ENCODE results near the gene KRT17. TPM values are rescaled to one million over a fixed set of nuclear protein-coding genes. Genes with fewer than 3 reads are reported as not detected.

KRT17 gene
- total RNA-seq, 4 donors from 2014 or later = 0.70 to 12.6 TPM; not detected in 2

- Histone ChIP-seq H3K36me3 (no peaks in the 10 kb centered on the region), H3K9me3 (peaks cover 0 to 9% of the 10 kb centered on the region in 2 donors)
- intact Hi-C loops (cut with DNase I; ENCODE audit: low total_unique reads) = no loop called here
Measured at GRCh38 chr17:41602524-41602923, 21.9 kb downstream of the KRT17 start.

GRCh38 chr17:41600318-41600717 lies 24.1 kb downstream of the KRT17 start:
- intact Hi-C loops (cut with DNase I; ENCODE audit: low total_unique reads) = no loop called here
- Histone ChIP-seq H3K4me3 (no peak overlapping the region), H3K36me3 (no peaks in the 10 kb centered on the region), H3K9me3 (no peaks in the 10 kb centered on the region), H3K27ac (no peak overlapping the region), H3K27me3 (no peaks in the 10 kb centered on the region), H3K4me1 (no peaks in the 10 kb centered on the region)
- TF ChIP-seq POLR2A (IDR thresholded peaks at IDR 0.05) (no peak), CTCF (IDR thresholded peaks at IDR 0.05) (no peak)
- DNase-seq = no peak

More at GRCh38 chr17:41602524-41602923, 21.9 kb downstream of the KRT17 start:
- Histone ChIP-seq H3K4me3 (no peak overlapping the region), H3K27me3 (no peaks in the 10 kb centered on the region), H3K4me1 (no peaks in the 10 kb centered on the region), H3K27ac (no peak overlapping the region)
- DNase-seq = no peak
- TF ChIP-seq POLR2A (IDR thresholded peaks at IDR 0.05) = no peak
- no peak for TF ChIP-seq CTCF (IDR thresholded peaks at IDR 0.05)

DNA sequence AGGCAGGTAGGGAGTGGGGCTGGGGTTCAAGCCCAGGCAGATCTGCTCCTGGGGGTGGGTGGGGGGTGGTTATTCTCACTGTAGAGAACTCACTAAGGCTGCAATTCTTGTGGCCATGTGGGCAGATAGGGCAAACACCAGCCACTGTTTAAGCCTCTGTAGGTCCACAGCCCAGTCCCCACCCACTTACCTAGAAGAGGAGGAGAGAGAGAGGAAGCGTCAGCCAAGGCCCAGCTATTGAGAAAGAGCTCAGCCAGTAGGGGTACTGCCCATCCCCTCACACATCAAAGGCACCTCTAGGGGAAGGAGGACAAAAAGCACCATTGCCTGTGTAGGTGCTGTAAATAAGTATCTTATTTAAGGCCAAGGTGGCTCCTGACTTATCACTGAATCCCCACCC lies 24.7 kb downstream of the KRT17 start:
- Histone ChIP-seq H3K27ac (no peak overlapping the region), H3K27me3 (no peaks in the 10 kb centered on the region), H3K4me3 (no peak overlapping the region), H3K4me1 (no peaks in the 10 kb centered on the region), H3K36me3 (no peaks in the 10 kb centered on the region), H3K9me3 (no peaks in the 10 kb centered on the region)
- TF ChIP-seq POLR2A (IDR thresholded peaks at IDR 0.05) (no peak), CTCF (IDR thresholded peaks at IDR 0.05) (no peak)
- no peak for DNase-seq
- intact Hi-C loops (cut with DNase I; ENCODE audit: low total_unique reads) = no loop called here

- intact Hi-C loops (cut with DNase I; ENCODE audit: low total_unique reads) = no loop called here
- Histone ChIP-seq H3K4me3 (no peak overlapping the region), H3K9me3 (no peaks in the 10 kb centered on the region), H3K4me1 (no peaks in the 10 kb centered on the region), H3K27me3 (no peaks in the 10 kb centered on the region), H3K27ac (no peak overlapping the region), H3K36me3 (no peaks in the 10 kb centered on the region)
- DNase-seq = no peak
- TF ChIP-seq POLR2A (IDR thresholded peaks at IDR 0.05) (no peak), CTCF (IDR thresholded peaks at IDR 0.05) (no peak)
Measured at GRCh38 chr17:41595585-41595984, 28.8 kb downstream of the KRT17 start.

DNA sequence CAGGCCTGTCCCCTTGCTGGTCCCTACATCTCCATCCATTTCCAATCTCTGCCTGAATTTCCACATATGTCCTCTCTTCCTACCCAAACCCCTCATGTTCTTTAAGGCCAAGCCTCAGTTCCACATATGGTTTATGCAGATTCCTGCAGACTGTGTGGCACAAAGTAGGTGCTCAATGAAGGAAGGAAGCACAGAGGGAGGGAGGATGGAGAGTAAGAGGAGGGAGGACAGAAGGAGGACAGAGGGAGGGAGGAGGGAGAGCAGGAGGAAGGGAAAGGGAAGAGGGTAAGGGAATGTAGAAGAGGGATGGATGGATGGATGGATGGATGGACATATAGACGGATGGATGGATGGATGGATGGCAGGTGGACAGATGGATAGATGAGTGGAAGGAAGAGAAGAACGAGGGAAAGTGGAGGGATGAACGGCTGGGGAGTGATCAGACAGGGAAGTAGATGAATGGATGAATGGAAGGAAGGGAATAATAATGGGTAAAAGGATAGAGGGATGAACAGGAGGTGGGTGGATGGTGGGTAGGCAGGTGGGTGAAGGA lies 29.9 kb downstream of the KRT17 start:
- H3K9me3 ChIP-seq = no peaks in the 10 kb centered on the region
- no peak overlapping the region for H3K4me3 ChIP-seq
- no peak overlapping the region for H3K27ac ChIP-seq
- H3K4me1 ChIP-seq = no peaks in the 10 kb centered on the region
- H3K27me3 ChIP-seq = no peaks in the 10 kb centered on the region
- intact Hi-C loops (cut with DNase I; ENCODE audit: low total_unique reads) = no loop called here
- DNase-seq = no peak
- H3K36me3 ChIP-seq = no peaks in the 10 kb centered on the region
- no peak for TF ChIP-seq CTCF (IDR thresholded peaks at IDR 0.05)
- TF ChIP-seq POLR2A (IDR thresholded peaks at IDR 0.05) = no peak
